GM12875 (cell line): ENCODE results near the gene DLGAP3.

Experiments used
- H3K4me3 ChIP-seq: one replicate; pipeline ENCODE4 v1.5.1; 2011; ENCODE audit warnings: low read depth, low read length, control low read depth
- TF ChIP-seq, protein P1 (sequence below): IDR thresholded peaks from 2 replicates; pipeline ENCODE4 v1.5.1; 2011; ENCODE audit warnings: low read depth, mild to moderate bottlenecking, control low read depth, inconsistent platforms, low read length, moderate library complexity, borderline replicate concordance; ENCODE audit not compliant: insufficient read depth

DLGAP3 gene

DNA sequence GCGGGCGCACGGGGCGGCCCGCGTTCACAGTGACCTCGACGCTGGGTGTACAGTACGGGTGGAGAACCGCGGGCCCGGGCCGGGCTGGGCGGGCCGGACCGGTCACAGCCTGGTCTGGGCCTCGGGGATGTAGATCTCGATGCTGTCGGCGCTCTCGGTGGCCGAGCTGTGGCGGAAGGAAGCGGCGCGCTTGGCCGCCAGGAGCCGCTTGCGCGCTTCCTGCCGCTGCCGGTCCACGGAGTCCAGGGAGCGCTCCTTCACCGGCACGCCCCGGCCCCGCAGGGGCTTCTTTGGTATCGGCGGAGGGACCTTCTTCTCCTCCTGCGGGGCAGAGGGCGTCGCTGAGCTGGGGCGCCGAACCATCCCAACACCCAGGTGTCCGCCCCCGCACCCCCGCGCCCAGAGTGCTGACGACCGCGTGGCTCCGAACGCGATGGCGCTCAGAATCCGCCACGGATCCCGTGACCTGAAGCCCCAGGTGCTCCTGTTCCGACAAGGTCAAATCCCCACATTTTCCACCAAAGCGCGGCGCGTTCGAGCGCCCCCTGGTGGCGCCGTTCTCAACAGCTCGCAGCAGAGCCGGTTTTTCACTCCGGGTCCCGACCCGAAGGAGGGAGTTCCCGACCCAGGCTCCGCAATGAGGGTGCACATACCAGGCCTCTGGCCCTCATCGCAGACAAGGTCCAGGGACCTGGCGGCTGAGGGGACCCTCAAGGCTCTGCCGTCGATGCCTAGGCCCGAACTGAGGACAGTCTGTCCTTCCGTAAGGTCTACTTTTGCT, 63.3 kb downstream of the DLGAP3 start:
- TF ChIP-seq, protein P1, sequence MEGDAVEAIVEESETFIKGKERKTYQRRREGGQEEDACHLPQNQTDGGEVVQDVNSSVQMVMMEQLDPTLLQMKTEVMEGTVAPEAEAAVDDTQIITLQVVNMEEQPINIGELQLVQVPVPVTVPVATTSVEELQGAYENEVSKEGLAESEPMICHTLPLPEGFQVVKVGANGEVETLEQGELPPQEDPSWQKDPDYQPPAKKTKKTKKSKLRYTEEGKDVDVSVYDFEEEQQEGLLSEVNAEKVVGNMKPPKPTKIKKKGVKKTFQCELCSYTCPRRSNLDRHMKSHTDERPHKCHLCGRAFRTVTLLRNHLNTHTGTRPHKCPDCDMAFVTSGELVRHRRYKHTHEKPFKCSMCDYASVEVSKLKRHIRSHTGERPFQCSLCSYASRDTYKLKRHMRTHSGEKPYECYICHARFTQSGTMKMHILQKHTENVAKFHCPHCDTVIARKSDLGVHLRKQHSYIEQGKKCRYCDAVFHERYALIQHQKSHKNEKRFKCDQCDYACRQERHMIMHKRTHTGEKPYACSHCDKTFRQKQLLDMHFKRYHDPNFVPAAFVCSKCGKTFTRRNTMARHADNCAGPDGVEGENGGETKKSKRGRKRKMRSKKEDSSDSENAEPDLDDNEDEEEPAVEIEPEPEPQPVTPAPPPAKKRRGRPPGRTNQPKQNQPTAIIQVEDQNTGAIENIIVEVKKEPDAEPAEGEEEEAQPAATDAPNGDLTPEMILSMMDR = peak; percentile 93
- peak overlapping the region; percentile 79 for H3K4me3 ChIP-seq

DNA sequence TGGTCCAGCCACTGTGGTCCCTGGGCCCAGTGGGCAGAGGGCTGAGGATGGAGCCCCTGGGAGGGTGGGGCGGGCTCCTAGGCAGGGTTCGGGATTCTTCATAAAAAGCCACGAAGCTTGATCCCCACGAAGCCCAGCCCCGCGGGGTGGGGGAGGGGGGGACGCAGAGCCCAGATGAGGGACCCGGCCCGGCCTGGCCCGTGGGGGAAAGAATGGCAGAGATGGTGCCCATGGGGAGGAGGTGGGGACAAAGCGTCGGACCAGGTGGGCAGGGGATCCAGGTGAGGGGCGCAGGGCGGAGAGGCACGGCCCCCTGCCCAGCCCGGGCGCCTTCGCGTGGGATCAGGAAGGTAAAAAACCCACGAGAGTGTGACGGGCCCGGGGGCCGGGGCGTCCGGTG, 63.9 kb downstream of the DLGAP3 start:
- TF ChIP-seq, protein P1 = no peak
- peak overlapping the region; percentile 79 for H3K4me3 ChIP-seq

DNA sequence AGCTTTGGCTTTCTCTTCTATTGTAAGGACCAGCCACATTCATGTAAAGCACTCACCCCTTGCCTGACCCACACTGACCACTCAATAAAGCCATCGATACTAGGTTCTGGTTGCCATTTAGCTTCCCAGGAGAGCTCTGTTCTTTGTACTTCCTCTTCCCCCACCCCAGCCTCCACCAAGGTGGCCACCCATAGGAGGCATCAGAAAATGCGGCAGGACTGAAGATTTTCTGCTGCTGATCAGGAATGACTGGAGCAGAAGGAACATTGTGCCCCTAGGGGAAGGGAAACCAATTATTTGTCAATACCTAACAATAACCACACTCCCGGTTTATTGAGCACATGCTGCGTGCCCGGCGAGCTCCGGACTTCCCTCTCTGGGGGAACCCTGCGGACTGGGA, 64.7 kb downstream of the DLGAP3 start:
- TF ChIP-seq, protein P1 = no peak
- no peak overlapping the region for H3K4me3 ChIP-seq

DNA sequence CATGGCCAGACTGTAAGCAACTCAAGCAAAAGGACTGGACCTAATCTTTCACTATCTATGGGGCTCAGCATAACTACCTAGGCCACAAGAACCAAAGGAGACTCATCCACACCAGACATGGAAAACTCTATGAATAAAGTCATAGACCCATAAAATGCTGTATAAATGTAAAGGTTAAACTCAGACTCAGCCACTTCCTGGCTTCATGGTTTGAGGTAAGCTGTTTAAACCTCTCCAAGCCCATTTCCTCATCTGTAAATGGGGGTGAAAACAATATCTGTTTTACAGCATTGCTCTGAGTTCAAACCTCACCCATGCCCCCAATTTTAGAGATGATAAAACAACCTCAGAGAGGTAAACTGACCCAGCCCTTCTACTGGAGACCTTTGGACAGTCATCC, 65.9 kb downstream of the DLGAP3 start:
- H3K4me3 ChIP-seq = no peak overlapping the region
- TF ChIP-seq, protein P1 = no peak

DNA sequence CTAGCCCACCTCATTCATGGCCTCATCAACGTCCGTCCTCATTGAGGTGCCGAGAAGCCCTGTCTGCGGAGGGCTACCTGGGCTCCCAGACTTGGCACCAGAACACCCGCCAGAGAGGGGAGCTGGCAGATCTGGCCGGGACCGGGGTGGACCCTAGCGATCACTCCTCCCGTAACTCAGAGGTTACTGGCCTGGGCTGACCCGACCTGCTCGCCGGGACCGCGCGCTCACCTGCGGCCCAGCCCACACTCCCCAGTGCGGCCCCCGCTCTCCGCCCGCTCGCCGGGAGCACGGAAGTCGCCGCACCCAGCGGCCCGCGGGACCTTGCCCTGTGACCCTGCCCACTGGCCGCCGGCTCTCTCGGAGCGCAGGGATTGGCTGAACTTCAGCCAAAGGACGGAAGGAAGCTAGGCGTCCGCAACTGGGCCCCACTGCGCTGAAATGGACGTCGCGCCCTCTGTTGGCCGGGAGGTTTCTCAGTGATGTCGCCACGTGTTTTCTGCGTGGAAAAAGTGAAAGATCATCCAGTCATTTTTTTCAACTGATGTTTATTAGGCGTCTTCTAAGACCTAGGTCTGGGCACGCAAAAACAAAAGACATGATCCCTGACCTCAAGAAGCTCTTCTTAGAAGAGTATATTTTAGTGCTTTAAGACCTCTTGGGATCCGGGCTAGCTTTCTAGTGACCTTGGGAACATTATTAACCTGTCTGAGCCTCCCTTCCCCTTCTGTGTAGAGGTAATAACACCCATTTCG, 69.8 kb downstream of the DLGAP3 start, which contains the start of gene SMIM12:
TSS of gene SMIM12 (minus strand) at position 304 of the 755 bp plus-strand sequence. CDS start 3,772 bp downstream, outside the sequence.
- TF ChIP-seq, protein P1 = peak; percentile 74
- peak within 1 kb of the TSS; percentile 72 for H3K4me3 ChIP-seq

DNA sequence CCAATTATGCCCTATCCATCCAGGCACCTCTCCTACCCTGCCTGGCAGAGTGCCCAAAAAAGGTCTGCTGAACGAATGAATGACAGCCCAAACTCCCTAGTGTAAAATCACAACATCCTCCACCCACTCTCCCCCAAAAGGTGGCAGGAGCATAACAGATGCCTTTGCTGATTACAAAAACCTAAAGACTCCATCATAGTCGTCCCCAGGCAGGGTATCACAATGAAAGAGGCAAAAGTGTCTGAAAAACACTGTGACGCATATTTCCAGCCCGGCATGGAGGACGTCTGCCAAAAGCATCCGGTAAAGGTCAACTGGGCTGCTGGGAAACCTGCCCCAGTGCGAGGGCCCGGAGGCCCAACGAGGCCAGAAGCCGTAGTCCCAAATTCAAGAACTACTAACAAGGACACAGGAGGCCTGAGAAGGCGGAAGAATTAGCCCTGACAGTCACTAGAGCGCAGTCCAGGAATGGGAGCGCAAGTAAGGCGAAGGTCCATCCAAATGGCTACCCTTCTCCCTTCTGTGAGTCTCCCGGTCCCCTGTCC, 70.5 kb downstream of the DLGAP3 start:
- peak overlapping the region; percentile 72 for H3K4me3 ChIP-seq
- TF ChIP-seq, protein P1 = no peak

DNA sequence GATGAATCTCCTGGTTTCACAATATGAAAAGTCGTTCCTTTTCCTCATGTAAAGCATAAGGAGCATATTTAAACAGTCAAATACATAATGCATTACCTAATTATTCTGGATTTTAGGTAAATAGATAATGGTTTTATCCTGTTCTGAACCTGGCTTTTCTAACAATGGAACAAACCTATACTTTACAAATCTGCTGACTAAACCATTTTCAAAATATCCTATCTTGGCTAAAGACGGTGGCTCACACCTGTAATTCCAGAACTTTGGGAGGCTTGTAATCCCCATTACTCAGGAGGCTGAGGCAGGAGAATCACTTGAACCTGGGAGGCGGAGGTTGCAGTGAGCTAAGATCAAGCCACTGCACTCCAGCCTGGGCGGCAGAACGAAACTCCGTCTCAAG, 72.8 kb downstream of the DLGAP3 start:
- H3K4me3 ChIP-seq = no peak overlapping the region
- TF ChIP-seq, protein P1 = no peak
